ENCODE measurements around the gene ISLR2.

ISLR2 gene

DNA sequence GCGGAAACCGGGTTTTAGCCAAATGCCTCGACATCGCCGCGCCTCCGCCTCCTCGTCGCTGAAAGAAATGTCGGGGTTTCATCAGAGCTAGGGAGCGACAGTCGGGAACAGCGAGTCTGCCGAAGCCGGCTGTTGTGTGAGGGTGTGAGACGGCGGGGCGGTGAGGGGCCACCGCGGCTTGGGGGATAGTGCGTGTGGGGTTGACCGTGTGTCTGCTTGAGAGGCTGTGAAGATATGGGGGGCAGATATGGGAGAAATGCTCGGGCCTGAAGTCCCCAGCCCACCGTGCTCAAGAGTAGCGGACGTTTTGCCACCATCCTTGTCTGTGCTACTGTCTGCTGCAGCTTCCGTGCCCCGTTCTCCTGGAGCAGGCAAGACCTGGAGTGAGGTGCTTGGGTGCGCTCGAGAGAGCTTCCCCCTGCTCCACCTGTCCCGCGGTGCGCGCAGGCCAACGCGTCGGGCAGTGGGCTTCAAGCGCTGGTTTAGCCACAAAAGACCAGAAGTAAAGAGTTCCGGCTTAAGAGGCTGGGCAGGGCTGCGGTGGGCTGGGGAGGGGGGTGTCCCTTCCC, 716 bp upstream of the ISLR2 start:
- POLR2A ChIA-PET (ENCODE audit: low non-redundant PET): no interaction called here
- TF ChIP-seq, protein P1, sequence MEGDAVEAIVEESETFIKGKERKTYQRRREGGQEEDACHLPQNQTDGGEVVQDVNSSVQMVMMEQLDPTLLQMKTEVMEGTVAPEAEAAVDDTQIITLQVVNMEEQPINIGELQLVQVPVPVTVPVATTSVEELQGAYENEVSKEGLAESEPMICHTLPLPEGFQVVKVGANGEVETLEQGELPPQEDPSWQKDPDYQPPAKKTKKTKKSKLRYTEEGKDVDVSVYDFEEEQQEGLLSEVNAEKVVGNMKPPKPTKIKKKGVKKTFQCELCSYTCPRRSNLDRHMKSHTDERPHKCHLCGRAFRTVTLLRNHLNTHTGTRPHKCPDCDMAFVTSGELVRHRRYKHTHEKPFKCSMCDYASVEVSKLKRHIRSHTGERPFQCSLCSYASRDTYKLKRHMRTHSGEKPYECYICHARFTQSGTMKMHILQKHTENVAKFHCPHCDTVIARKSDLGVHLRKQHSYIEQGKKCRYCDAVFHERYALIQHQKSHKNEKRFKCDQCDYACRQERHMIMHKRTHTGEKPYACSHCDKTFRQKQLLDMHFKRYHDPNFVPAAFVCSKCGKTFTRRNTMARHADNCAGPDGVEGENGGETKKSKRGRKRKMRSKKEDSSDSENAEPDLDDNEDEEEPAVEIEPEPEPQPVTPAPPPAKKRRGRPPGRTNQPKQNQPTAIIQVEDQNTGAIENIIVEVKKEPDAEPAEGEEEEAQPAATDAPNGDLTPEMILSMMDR (conservative IDR thresholded peaks at IDR 0.05; ENCODE audit: low read depth): no peak
- no peak overlapping the region for H3K27ac ChIP-seq
- DNase-seq (ENCODE audit: low spot score): no peak
- CTCF ChIA-PET: interaction anchor here (0.6 to 4.7 kb wide), 7 partner anchors 75 to 299 kb away, joined by 3 to 47 read pairs (median 7); no protein-coding TSS in a partner anchor

DNA sequence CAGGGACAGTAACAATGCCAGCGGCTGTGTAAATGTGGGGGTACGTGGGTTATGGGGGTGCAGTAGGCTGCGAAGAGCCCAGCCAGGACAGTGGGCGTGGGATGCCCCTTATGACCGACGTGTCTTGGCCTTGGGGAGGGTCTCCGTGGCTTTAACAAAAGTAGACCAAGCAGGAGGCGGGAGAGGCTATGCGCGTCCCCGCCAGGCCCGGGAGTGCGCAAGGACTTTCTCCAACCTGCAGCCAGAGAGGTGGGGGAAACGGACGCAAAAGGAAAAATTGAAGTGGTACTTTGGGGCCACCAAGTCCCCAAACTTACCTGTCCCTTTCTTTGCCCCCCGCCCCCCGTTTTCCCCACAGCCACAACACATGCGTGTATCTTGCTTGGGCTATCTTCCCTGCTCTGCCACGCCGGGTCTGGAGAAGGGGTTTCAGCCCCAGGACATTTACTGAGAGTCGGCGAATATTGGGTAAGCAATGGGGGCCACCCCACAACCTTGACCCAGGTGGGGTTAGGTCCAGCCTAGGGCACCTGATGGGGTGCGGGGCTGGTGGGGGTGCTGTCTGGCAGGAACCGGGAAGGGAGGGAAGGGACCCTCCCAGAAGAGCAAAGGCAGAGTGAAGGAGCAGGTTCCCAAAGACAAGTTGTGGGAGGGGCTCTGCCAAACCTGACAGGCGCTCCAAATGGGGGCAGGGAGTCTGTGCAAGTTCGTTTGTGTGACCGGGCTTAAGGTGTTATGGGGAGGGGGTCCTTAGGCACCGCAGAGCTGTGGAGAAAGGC, 652 bp downstream of the ISLR2 start:
- ChIA-PET POLR2A (ENCODE audit: low non-redundant PET) (no interaction called here), CTCF (interaction anchor here (0.6 to 4.7 kb wide), 5 partner anchors 165 to 190 kb away, joined by 4 to 47 read pairs (median 7); no protein-coding TSS in a partner anchor)
- no peak for DNase-seq (ENCODE audit: low spot score)
- TF ChIP-seq, protein P1 (conservative IDR thresholded peaks at IDR 0.05; ENCODE audit: low read depth): no peak
- H3K27ac ChIP-seq: no peak overlapping the region

DNA sequence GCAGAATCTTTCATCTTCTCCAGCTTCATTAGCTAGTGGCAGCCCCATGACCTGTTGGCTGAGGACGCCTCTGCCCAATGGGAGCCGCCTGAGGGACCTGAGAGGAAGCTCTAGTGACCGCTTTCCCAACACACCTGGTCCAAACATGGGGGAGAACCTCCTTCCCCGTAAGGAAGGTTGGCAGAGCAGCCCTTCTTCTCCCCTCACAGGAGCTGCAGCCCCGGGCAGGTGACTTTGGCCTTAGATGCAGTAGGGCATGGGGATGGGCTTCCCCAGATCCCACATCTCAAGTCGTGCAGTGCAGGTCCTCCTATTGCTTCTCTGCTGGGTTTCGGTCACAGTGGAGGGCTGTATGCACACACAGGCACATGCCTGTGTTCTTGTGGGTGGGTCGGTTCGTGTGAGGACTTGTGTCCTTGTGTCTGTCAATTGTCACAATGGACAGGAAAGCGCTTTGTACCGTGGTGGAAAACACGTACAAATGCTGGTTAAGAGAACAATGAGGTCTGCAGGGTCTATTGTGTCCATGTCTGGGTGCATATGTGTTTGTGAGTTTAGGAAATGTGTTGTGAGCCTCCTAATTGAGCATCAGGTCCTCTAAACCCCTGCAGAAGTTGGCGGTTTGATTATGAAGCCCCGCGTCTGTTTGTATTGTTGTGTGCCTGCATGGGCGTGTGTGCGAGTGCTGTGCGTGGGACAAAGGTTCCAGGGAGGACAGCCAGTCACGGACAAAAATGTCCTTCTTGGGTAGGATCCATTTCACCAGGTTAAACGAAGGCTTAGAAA, 1.4 kb downstream of the ISLR2 start:
- TF ChIP-seq, protein P1 (conservative IDR thresholded peaks at IDR 0.05; ENCODE audit: low read depth): no peak
- ChIA-PET POLR2A (ENCODE audit: low non-redundant PET) (no interaction called here), CTCF (interaction anchor here (0.8 to 1.6 kb wide), 2 partner anchors 153 to 176 kb away, joined by 6 to 9 read pairs; no protein-coding TSS in a partner anchor)
- no peak for DNase-seq (ENCODE audit: low spot score)
- H3K27ac ChIP-seq: no peak overlapping the region

DNA sequence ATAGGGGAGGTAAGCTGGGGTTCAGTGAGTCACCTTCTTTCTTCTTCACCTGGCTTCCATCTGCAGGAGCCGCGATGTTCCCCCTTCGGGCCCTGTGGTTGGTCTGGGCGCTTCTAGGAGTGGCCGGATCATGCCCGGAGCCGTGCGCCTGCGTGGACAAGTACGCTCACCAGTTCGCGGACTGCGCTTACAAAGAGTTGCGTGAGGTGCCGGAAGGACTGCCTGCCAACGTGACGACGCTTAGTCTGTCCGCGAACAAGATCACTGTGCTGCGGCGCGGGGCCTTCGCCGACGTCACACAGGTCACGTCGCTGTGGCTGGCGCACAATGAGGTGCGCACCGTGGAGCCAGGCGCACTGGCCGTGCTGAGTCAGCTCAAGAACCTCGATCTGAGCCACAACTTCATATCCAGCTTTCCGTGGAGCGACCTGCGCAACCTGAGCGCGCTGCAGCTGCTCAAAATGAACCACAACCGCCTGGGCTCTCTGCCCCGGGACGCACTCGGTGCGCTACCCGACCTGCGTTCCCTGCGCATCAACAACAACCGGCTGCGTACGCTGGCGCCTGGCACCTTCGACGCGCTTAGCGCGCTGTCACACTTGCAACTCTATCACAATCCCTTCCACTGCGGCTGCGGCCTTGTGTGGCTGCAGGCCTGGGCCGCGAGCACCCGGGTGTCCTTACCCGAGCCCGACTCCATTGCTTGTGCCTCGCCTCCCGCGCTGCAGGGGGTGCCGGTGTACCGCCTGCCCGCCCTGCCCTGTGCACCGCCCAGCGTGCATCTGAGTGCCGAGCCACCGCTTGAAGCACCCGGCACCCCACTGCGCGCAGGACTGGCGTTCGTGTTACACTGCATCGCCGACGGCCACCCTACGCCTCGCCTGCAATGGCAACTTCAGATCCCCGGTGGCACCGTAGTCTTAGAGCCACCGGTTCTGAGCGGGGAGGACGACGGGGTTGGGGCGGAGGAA, 2.6 kb downstream of the ISLR2 start:
- no peak overlapping the region for H3K27ac ChIP-seq
- no peak for DNase-seq (ENCODE audit: low spot score)
- TF ChIP-seq, protein P1 (conservative IDR thresholded peaks at IDR 0.05; ENCODE audit: low read depth): peak; percentile 9; the same call in 1 of the 2 replicates
- ChIA-PET POLR2A (ENCODE audit: low non-redundant PET) (no interaction called here), CTCF (interaction anchor here (1.4 to 1.6 kb wide), 2 partner anchors 175 to 187 kb away, joined by 4 to 9 read pairs; no protein-coding TSS in a partner anchor)

DNA sequence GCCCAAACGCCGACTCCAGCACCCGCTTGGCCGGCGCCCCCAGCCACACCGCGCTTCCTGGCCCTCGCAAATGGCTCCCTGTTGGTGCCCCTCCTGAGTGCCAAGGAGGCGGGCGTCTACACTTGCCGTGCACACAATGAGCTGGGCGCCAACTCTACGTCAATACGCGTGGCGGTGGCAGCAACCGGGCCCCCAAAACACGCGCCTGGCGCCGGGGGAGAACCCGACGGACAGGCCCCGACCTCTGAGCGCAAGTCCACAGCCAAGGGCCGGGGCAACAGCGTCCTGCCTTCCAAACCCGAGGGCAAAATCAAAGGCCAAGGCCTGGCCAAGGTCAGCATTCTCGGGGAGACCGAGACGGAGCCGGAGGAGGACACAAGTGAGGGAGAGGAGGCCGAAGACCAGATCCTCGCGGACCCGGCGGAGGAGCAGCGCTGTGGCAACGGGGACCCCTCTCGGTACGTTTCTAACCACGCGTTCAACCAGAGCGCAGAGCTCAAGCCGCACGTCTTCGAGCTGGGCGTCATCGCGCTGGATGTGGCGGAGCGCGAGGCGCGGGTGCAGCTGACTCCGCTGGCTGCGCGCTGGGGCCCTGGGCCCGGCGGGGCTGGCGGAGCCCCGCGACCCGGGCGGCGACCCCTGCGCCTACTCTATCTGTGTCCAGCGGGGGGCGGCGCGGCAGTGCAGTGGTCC, 3.5 kb downstream of the ISLR2 start:
- CTCF ChIA-PET: interaction anchor here (0.5 to 1.5 kb wide), 14 partner anchors 8 to 881 kb away, joined by 3 to 8 read pairs (median 4); no protein-coding TSS in a partner anchor
- POLR2A ChIA-PET (ENCODE audit: low non-redundant PET): no interaction called here
- no peak for DNase-seq (ENCODE audit: low spot score)
- TF ChIP-seq, protein P1 (conservative IDR thresholded peaks at IDR 0.05; ENCODE audit: low read depth): no peak
- no peak overlapping the region for H3K27ac ChIP-seq
